Uterus (tissue), 4 donors: ENCODE measurements around the gene AASDHPPT. TPM values are rescaled to one million over a fixed set of nuclear protein-coding genes. Genes with fewer than 3 reads are reported as not detected.

Experiments used
- DNase-seq, 2 donors: peaks; one replicate each; pipeline ENCODE4 v3.0.0-alpha.2; 2019 to 2020
- H3K27ac ChIP-seq, 2 donors: fragments of 200-600 bp; sonication (generic); 1 replicate in 1 of 2; 2 replicates in 1 of 2; pipeline ENCODE4 v1.5.1; 2016 to 2018
- H3K27me3 ChIP-seq, 2 donors: fragments of 200-600 bp; sonication (generic); one replicate each; pipeline ENCODE4 v1.5.1; 2018 to 2019; ENCODE audit warnings: control low read depth in 1 of 2
- H3K36me3 ChIP-seq, 2 donors: fragments of 200-600 bp; sonication (generic); one replicate each; pipeline ENCODE4 v1.5.1; 2019; ENCODE audit warnings: control low read depth in 1 of 2
- H3K4me1 ChIP-seq, 2 donors: fragments of 200-600 bp; sonication (generic); one replicate each; pipeline ENCODE4 v1.5.1; 2018 to 2019; ENCODE audit warnings: control low read depth in 1 of 2
- H3K4me3 ChIP-seq, 2 donors: fragments of 200-600 bp; sonication (generic); 1 replicate in 1 of 2; 2 replicates in 1 of 2; pipeline ENCODE4 v1.5.1; 2018 to 2019; ENCODE audit warnings: mild to moderate bottlenecking in 1 of 2
- H3K9me3 ChIP-seq, 2 donors: fragments of 200-600 bp; sonication (generic); one replicate each; pipeline ENCODE4 v1.5.1; 2019; ENCODE audit warnings: control low read depth in 1 of 2
- POLR2A ChIP-seq, 2 donors: fragments of 450-650 bp; IDR thresholded peaks; one replicate each; pipeline ENCODE4 v1.6.1; 2016; ENCODE audit warnings: antibody characterized with exemption in 2 of 2, mild to moderate bottlenecking in 1 of 2, moderate library complexity in 1 of 2
- intact Hi-C: fragments of 100-400 bp; cut with DNase I; formaldehyde crosslinking; loops from one replicate; pipeline ENCODE4 v1.15.1; 2023; ENCODE audit warnings: low total_unique reads
- total RNA-seq, 4 donors: library from RNA; depleted of rRNA in 3 of 4; stranded (reverse); fragments of >200 nt in 3 of 4; gene quantifications; one replicate each; pipeline versions ENCODE4 v1.1.0 to v1.2.4, GENCODE V29; 2014 to 2023
- TF ChIP-seq, protein P1 (sequence below), 4 experiments: fragments of 200-600 bp in 2 of 4; fragments of 450-650 bp in 2 of 4; sonication (generic) in 2 of 4; IDR thresholded peaks; one replicate each; pipeline ENCODE4 v1.5.1; 2016 to 2019; ENCODE audit warnings: antibody characterized with exemption in 4 of 4, mild to moderate bottlenecking in 2 of 4, moderate library complexity in 1 of 4
- donor health status: DM: yes; HTN: yes; CAD: no.

The AASDHPPT gene
- total RNA-seq, 4 donors from 2014 or later, result 5.9 to 87.0 (median 27.5) TPM

DNA sequence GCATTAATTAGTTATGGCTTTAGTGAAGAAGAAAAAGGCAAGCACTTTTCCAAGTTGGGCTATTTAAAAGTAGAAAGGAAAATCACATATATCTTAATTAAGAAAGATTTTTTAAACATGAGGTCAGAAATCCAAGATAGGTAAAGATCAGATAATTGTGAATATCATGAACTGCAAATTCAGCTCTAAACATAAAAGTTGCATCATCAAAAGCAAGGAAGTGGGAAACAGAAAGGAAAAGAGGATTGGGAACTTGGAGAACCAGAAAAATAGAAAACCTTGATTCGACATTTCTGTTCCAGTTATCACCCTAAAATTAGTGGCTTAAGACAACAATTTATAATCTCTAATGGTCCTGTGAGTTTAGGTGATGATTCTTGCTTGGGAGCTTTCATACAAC is 17.8 kb upstream of the AASDHPPT start:
- no peak for TF ChIP-seq POLR2A (IDR thresholded peaks at IDR 0.05)
- TF ChIP-seq, protein P1, sequence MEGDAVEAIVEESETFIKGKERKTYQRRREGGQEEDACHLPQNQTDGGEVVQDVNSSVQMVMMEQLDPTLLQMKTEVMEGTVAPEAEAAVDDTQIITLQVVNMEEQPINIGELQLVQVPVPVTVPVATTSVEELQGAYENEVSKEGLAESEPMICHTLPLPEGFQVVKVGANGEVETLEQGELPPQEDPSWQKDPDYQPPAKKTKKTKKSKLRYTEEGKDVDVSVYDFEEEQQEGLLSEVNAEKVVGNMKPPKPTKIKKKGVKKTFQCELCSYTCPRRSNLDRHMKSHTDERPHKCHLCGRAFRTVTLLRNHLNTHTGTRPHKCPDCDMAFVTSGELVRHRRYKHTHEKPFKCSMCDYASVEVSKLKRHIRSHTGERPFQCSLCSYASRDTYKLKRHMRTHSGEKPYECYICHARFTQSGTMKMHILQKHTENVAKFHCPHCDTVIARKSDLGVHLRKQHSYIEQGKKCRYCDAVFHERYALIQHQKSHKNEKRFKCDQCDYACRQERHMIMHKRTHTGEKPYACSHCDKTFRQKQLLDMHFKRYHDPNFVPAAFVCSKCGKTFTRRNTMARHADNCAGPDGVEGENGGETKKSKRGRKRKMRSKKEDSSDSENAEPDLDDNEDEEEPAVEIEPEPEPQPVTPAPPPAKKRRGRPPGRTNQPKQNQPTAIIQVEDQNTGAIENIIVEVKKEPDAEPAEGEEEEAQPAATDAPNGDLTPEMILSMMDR (IDR thresholded peaks at IDR 0.05), result no peak

DNA sequence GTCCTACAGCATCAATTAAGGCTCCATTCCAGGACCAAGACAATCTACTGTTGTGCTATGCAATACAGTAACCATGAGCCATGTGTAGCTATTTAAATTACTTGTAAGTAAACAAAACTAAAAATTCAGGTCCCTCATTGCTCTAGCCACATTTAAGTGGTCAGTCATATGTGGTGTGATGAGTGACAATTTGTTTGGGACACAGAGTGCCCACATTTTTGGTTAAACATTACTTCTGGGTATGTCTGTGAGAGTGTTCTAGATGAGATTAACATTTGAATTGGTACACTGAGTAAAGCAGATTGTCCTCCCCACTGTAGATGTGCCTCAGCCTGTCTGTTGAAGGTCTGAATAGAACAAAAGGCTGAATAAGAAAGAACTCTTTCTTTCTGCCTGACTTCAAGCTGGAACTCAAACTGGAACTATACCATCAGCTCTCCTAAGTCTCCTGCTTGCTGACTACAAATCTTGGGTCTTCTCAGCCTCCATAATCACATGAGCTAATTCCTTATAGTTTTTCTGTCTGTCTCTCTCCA is 16.1 kb upstream of the AASDHPPT start:
- Histone ChIP-seq H3K4me1 (no peaks in the 10 kb centered on the region), H3K4me3 (no peak overlapping the region), H3K9me3 (no peaks in the 10 kb centered on the region), H3K36me3 (no peaks in the 10 kb centered on the region), H3K27ac (no peak overlapping the region), H3K27me3 (no peaks in the 10 kb centered on the region)
- DNase-seq, result no peak
- TF ChIP-seq, protein P1 (IDR thresholded peaks at IDR 0.05), result no peak
- no peak for TF ChIP-seq POLR2A (IDR thresholded peaks at IDR 0.05)
- intact Hi-C loops, result no loop called here

More for the DNA sequence above, 17.8 kb upstream of the AASDHPPT start:
- Histone ChIP-seq H3K4me3 (no peak overlapping the region), H3K27ac (no peak overlapping the region), H3K27me3 (no peaks in the 10 kb centered on the region), H3K9me3 (no peaks in the 10 kb centered on the region), H3K4me1 (no peaks in the 10 kb centered on the region), H3K36me3 (no peaks in the 10 kb centered on the region)
- intact Hi-C loops, result no loop called here
- DNase-seq, result no peak

DNA sequence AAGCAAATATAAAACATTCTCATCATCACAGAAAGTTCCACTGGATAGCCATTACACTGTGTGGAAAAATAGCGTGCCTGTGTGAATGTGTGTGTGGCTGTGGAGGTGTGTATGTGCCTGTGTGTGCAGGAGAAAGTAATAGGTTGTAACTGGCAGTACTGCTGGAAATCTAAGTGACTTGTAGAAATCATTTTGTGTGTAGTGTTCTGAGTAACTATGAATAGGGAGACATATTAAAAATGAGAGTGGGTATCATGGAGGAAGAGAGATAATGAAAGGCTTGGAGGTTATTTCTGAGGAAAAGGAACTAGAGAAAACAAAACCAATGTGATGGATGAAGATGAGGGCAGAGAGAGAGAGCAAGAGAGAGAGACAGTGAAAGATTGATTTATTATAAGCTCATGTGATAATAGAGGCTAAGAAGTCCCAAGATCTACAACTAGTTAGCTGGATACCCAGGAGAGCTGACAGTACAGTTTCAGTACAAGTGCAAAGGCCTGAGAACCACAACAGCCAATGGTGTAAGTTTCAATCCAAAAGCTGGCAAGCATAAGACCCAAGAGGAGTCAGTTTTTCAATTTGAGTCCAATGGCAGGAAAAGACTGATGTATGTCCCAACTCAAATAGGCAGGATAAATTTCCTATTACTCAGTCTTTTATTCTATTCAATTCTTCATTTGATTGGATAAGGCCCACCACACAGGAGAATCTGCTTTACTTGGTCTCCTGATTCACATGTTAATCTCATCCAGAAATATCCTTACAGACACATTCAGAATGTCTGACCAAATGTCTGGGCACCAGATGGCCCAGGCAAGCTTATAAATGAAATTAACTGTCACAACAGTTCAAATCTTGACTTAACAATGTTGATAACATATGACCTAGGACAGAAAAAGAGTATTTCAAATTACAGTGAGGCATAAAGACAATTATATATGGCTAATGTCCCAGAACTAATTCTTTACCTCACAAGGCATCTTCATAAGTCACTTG is 15.2 kb upstream of the AASDHPPT start:
- H3K4me1 ChIP-seq, result no peaks in the 10 kb centered on the region
- intact Hi-C loops, result no loop called here
- no peaks in the 10 kb centered on the region for H3K9me3 ChIP-seq
- H3K36me3 ChIP-seq, result no peaks in the 10 kb centered on the region
- H3K4me3 ChIP-seq, result no peak overlapping the region
- no peak for DNase-seq
- H3K27ac ChIP-seq, result no peak overlapping the region
- no peak for TF ChIP-seq POLR2A (IDR thresholded peaks at IDR 0.05)
- TF ChIP-seq, protein P1 (IDR thresholded peaks at IDR 0.05), result no peak
- no peaks in the 10 kb centered on the region for H3K27me3 ChIP-seq

DNA sequence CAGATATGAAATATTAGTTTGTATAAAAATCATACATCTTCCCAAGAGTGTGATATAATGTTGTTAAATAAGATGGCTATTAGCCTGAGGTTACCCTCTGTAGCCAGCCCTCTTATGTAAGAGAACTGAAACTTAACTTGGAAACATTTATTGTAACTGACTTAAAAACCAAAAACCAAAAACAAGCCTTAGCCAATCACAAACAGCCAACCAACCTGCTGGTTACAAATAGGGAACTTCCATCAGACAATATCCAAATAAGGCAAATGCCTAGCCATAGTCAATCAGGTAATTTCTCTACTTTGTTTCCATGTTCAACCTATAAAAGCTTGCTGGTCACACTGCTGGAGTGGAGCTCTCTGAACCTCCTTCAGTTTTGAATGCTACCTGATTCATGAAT is 14.5 kb upstream of the AASDHPPT start:
- no peaks in the 10 kb centered on the region for H3K36me3 ChIP-seq
- no peak overlapping the region for H3K27ac ChIP-seq
- no peak overlapping the region for H3K4me3 ChIP-seq
- DNase-seq, result no peak
- H3K4me1 ChIP-seq, result no peaks in the 10 kb centered on the region
- H3K27me3 ChIP-seq, result no peaks in the 10 kb centered on the region
- TF ChIP-seq POLR2A (IDR thresholded peaks at IDR 0.05), result no peak
- TF ChIP-seq, protein P1 (IDR thresholded peaks at IDR 0.05), result no peak
- intact Hi-C loops, result no loop called here
- H3K9me3 ChIP-seq, result no peaks in the 10 kb centered on the region

DNA sequence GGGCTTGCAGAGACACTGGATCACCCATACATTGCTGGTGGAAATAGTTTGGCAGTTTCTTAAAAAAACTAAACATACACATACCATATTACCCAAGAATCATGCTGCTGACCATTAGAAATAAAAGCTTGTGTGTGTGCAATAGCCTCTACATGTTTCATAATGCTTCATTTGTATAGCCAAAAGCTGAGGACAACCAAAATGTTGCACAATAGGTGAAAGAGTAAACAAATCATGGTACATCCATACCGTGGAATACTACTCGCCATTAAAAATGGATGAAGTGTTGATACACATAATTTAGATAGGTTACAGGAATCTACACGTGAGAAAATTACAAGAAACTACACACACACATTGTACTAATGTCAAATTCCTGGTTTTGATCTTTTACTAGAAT is 6.9 kb upstream of the AASDHPPT start:
- TF ChIP-seq, protein P1 (IDR thresholded peaks at IDR 0.05), result no peak
- no peak for TF ChIP-seq POLR2A (IDR thresholded peaks at IDR 0.05)
- DNase-seq, result no peak
- no peaks in the 10 kb centered on the region for H3K9me3 ChIP-seq
- H3K4me1 ChIP-seq, result no peaks in the 10 kb centered on the region
- no peak overlapping the region for H3K27ac ChIP-seq
- no peaks in the 10 kb centered on the region for H3K27me3 ChIP-seq
- H3K36me3 ChIP-seq, result no peaks in the 10 kb centered on the region
- intact Hi-C loops, result no loop called here
- H3K4me3 ChIP-seq, result no peak overlapping the region
